IPS DF 6.9 (cell line): ENCODE data around the gene RPUSD1.

ENCODE experiments used
- DNase-seq: peaks from one replicate; pipeline ENCODE4 v3.0.0-alpha.2; 2013; ENCODE audit warnings: low read depth, low spot score
- H3K27ac ChIP-seq: one replicate; pipeline ENCODE4 v1.5.1; 2013; ENCODE audit warnings: low read length, control low read depth
- H3K27me3 ChIP-seq: 2 replicates; pipeline ENCODE4 v1.6.1; 2013; ENCODE audit warnings: mild to moderate bottlenecking, low read length; ENCODE audit not compliant: control insufficient read depth, insufficient read depth
- H3K36me3 ChIP-seq: 2 replicates; pipeline ENCODE4 v1.6.1; 2013; ENCODE audit warnings: low read length; ENCODE audit not compliant: control insufficient read depth, insufficient read depth
- H3K4me1 ChIP-seq: 2 replicates; pipeline ENCODE4 v1.6.1; 2013; ENCODE audit warnings: low read length; ENCODE audit not compliant: control insufficient read depth, insufficient read depth
- H3K4me3 ChIP-seq: 2 replicates; pipeline ENCODE4 v1.5.1; 2013; ENCODE audit warnings: mild to moderate bottlenecking, low read length
- H3K9me3 ChIP-seq: 2 replicates; pipeline ENCODE4 v1.6.1; 2013; ENCODE audit warnings: low read length, inconsistent platforms; ENCODE audit not compliant: control insufficient read depth, insufficient read depth
- WGBS: extraction: QIAGEN DNeasy Blood & Tissue Kit; methylation state at CpG from one replicate; pipeline ENCODE4 v1.1.7; 2013; ENCODE audit warnings: mixed read lengths, missing lambda C conversion rate; ENCODE audit not compliant: insufficient read length, insufficient coverage; 5-methylcytosine and 5-hydroxymethylcytosine counted together

RPUSD1 gene

GRCh38 chr16:793414-793813 lies 5.2 kb upstream of the RPUSD1 start:
- Histone ChIP-seq H3K27ac (no peak overlapping the region), H3K4me1 (no peaks in the 10 kb centered on the region; the same call in 1 of the 2 replicates), H3K27me3 (no peaks in the 10 kb centered on the region), H3K4me3 (no peak overlapping the region), H3K9me3 (no peaks in the 10 kb centered on the region), H3K36me3 (peaks cover 38% of the 10 kb centered on the region)
- no CpG with 5 or more reads among the region's 8 CpGs for WGBS
- DNase-seq, result no peak

DNA sequence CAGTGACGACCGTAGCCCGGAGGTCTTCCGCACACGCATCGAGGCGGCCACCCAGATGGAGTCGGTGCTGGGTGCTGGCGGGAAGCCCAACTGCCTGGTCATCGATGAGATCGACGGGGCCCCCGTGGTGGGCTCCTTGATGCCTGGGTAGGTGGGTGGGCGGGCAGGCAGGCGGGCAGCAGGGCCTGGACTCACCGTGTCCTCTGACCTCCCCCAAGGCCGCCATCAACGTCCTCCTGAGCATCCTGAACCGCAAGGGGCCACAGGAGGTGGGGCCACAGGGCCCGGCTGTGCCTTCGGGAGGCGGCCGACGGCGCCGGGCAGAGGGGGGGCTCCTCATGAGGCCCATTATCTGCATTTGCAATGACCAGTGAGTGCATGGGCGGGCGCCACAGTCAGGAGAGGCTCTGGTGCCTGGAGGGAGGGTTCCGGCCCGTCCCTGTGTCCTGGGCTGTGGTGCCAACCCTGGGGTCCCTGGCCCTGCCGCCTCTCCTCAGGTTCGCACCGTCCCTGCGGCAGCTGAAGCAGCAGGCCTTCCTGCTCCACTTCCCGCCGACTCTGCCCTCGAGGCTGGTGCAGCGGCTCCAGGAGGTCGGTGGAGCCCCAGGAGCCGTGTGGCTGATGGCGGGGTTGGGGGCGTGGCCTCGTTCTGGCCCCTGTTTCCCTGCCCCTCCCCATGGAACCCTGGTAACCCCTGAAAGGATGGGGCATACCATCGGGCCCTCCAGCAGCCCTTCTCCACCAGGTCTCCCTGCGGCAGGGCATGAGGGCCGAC lies 4.2 kb upstream of the RPUSD1 start:
- H3K36me3 ChIP-seq, result peaks cover 38% of the 10 kb centered on the region
- H3K27ac ChIP-seq, result no peak overlapping the region
- H3K4me3 ChIP-seq, result no peak overlapping the region
- no peaks in the 10 kb centered on the region for H3K27me3 ChIP-seq
- WGBS, result no CpG with 5 or more reads among the region's 46 CpGs
- no peaks in the 10 kb centered on the region for H3K9me3 ChIP-seq
- DNase-seq, result no peak
- no peaks in the 10 kb centered on the region; the same call in 1 of the 2 replicates for H3K4me1 ChIP-seq

- H3K4me1 ChIP-seq, result no peaks in the 10 kb centered on the region; the same call in 1 of the 2 replicates
- no peaks in the 10 kb centered on the region for H3K9me3 ChIP-seq
- no peaks in the 10 kb centered on the region for H3K27me3 ChIP-seq
- H3K27ac ChIP-seq, result no peak overlapping the region
- WGBS, result no CpG with 5 or more reads among the region's 23 CpGs
- peaks cover 44% of the 10 kb centered on the region for H3K36me3 ChIP-seq
- DNase-seq, result no peak
- no peak overlapping the region for H3K4me3 ChIP-seq
Measured at GRCh38 chr16:791131-791530, 3.0 kb upstream of the RPUSD1 start.

DNA sequence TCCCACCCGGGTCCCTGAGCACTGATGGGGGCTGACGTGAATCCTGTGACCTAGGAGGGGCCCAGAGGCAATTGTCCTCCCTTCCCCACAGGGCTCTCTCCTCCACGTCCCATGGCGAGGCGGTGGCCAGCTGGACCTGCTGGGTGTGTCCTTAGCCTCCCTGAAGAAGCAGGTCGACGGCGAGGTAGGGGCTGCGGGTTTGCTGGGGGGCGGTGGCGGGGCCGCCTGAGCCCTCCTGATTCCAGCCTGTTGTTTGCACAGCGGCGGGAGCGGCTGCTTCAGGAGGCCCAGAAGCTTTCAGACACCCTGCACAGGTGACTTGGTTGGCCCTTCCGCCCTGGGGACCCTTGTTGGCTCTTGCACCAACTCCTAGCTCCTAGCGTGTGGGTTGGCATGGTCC lies 1.9 kb upstream of the RPUSD1 start:
- Histone ChIP-seq H3K4me1 (no peaks in the 10 kb centered on the region; the same call in 1 of the 2 replicates), H3K27ac (no peak overlapping the region), H3K9me3 (no peaks in the 10 kb centered on the region), H3K27me3 (no peaks in the 10 kb centered on the region), H3K4me3 (no peak overlapping the region), H3K36me3 (peaks cover 45% of the 10 kb centered on the region)
- WGBS, result no CpG with 5 or more reads among the region's 17 CpGs
- no peak for DNase-seq

DNA sequence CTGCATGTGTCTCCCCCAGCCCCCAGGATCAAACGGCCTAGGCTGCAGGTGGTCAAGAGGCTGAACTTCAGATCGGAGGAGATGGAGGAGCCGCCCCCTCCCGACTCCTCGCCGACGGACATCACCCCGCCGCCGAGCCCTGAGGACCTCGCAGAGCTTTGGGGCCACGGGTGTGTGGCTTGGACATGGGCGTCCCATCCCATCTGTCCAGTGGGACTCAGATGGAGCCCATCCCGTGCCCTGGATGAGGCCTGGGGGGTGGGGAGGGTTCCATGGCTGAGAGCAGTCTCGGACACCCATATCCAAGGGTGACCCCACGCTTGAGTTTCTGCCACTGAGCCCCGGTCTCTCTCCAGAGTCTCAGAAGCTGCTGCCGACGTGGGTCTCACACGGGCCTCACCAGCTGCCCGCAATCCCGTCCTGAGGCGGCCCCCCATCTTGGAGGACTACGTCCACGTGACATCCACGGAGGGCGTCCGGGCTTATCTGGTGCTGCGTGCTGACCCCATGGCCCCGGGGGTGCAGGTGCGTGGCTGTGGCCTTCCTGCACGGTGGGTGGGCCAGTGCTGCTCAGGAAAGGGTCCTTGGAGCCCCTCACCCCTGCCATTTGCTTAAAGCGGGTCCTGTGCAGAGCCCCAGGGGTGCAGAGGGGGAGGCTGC lies 1.1 kb upstream of the RPUSD1 start:
- peaks cover 45% of the 10 kb centered on the region for H3K36me3 ChIP-seq
- no peak for DNase-seq
- peak overlapping the region; percentile 90; the same call in 1 of the 2 replicates for H3K4me3 ChIP-seq
- no peaks in the 10 kb centered on the region for H3K9me3 ChIP-seq
- no CpG with 5 or more reads among the region's 33 CpGs for WGBS
- no peaks in the 10 kb centered on the region for H3K27me3 ChIP-seq
- H3K27ac ChIP-seq, result no peak overlapping the region
- no peaks in the 10 kb centered on the region; the same call in 1 of the 2 replicates for H3K4me1 ChIP-seq

- WGBS, result no CpG with 5 or more reads among the region's 97 CpGs
- Histone ChIP-seq H3K36me3 (peaks cover 45% of the 10 kb centered on the region), H3K9me3 (no peaks in the 10 kb centered on the region), H3K27me3 (no peaks in the 10 kb centered on the region), H3K27ac (no peak within 1 kb of the TSS), H3K4me1 (no peaks in the 10 kb centered on the region; the same call in 1 of the 2 replicates), H3K4me3 (peak within 1 kb of the TSS; percentile 100)
- DNase-seq, result no peak
Measured at GRCh38 chr16:788399-789126, 382 bp upstream of the RPUSD1 start, which contains the start of gene CHTF18. CHTF18 (plus strand) TSS chr16:788620; CDS start chr16:788685, 65 bp downstream.

GRCh38 chr16:787321-787966 lies 737 bp downstream of the RPUSD1 start:
- Histone ChIP-seq H3K36me3 (peaks cover 34% of the 10 kb centered on the region), H3K9me3 (no peaks in the 10 kb centered on the region), H3K27me3 (no peaks in the 10 kb centered on the region), H3K4me1 (no peaks in the 10 kb centered on the region; the same call in 1 of the 2 replicates), H3K4me3 (peak overlapping the region; percentile 100), H3K27ac (no peak overlapping the region)
- WGBS, result no CpG with 5 or more reads among the region's 47 CpGs
- no peak for DNase-seq

DNA sequence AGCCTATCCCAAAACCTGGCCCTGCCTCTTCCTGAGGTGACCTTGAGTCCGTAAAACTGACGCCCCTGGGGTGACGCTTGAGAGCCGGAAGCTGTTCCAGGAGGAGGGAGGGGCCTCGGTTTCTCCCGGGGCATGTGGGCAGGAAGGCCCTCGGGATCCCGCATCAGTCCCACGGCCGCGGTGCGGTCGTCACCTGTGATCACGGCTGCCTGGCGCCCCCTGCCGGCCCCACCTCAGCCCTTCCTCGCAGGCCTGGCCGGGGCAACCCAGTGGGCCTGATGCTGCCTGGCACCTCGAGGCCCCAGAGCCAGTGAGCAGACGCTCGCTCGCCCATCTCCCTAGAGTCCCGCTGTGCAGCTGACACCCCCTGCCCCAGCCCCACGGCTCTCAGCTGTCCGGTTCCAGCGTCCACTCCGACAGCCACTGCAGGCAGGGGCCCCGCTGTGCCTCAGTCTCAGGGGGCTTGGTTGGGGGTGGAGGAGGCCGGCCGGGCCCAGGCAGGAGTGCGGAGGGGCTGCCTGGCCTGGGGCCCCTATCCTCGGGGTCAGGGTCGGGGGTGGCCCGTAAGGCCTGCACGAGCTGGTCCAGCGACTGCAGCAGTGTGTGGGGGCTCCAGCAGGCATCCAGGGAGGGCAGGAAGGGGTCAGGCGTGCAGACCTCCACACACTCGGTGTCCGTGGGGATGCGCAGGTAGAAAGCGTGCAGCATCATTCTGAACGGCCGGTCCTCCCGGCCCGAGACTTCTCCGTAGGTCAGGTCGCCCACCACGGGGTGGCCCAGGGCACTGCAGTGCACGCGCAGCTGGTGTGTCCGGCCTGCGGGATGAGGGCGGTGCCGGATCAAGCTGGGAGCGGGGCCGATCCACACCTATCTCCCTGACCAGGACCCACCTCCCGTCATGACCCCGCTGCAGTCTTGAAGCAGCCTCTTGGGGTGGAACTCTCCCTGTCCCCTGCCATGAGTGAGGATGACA lies 2.3 kb downstream of the RPUSD1 start:
- Histone ChIP-seq H3K4me3 (no peak overlapping the region), H3K9me3 (no peaks in the 10 kb centered on the region), H3K4me1 (no peaks in the 10 kb centered on the region; the same call in 1 of the 2 replicates), H3K36me3 (peaks cover 18% of the 10 kb centered on the region), H3K27ac (no peak overlapping the region), H3K27me3 (no peaks in the 10 kb centered on the region)
- no CpG with 5 or more reads among the region's 58 CpGs for WGBS
- peak; percentile 47 for DNase-seq

- Histone ChIP-seq H3K9me3 (no peaks in the 10 kb centered on the region), H3K36me3 (peaks cover 10% of the 10 kb centered on the region; the same call in 1 of the 2 replicates), H3K4me3 (no peak overlapping the region), H3K4me1 (no peaks in the 10 kb centered on the region; the same call in 1 of the 2 replicates), H3K27ac (no peak overlapping the region), H3K27me3 (no peaks in the 10 kb centered on the region)
- WGBS, result no CpG with 5 or more reads among the region's 19 CpGs
- no peak for DNase-seq
Measured at GRCh38 chr16:784431-784830, 3.8 kb downstream of the RPUSD1 start.
